HepG2 (cell line): ENCODE measurements around the gene RCOR1. TPM values are rescaled to one million over a fixed set of nuclear protein-coding genes. Genes with fewer than 3 reads are reported as not detected.

ENCODE experiments used
- GZF1 ChIP-seq: sonication (generic); formaldehyde crosslinking; IDR thresholded peaks from 2 replicates; pipeline ENCODE4 v1.5.1; 2020; ENCODE audit warnings: mild to moderate bottlenecking, missing genetic modification reagents
- HHEX ChIP-seq: IDR thresholded peaks from 2 replicates; pipeline ENCODE4 v1.6.1; 2016; ENCODE audit warnings: control low read depth
- KLF12 ChIP-seq: sonication (generic); formaldehyde crosslinking; IDR thresholded peaks from 2 replicates; pipeline ENCODE4 v1.4.0; 2020; ENCODE audit warnings: missing genetic modification reagents, borderline replicate concordance
- KLF6 ChIP-seq: IDR thresholded peaks from 2 replicates; pipeline ENCODE4 v1.8.0; 2016; ENCODE audit warnings: missing biosample characterization, missing genetic modification reagents
- LBX2 ChIP-seq: sonication (generic); formaldehyde crosslinking; IDR thresholded peaks from 2 replicates; pipeline ENCODE4 v1.5.0; 2020; ENCODE audit warnings: missing genetic modification reagents, mild to moderate bottlenecking, borderline replicate concordance
- NR2C2 ChIP-seq: sonication (generic); formaldehyde crosslinking; IDR thresholded peaks from 2 replicates; pipeline ENCODE4 v1.4.0; 2020; ENCODE audit warnings: missing genetic modification reagents, mild to moderate bottlenecking, moderate library complexity, borderline replicate concordance
- NR2F2 ChIP-seq: IDR thresholded peaks from 2 replicates; pipeline ENCODE4 v1.6.1; 2012; ENCODE audit warnings: low read depth, inconsistent platforms, borderline replicate concordance
- PPARG ChIP-seq: conservative IDR thresholded peaks from 2 replicates; pipeline ENCODE4 v1.6.1; 2016; ENCODE audit warnings: missing biosample characterization, missing genetic modification reagents
- RERE ChIP-seq: IDR thresholded peaks from 2 replicates; pipeline ENCODE4 v1.6.1; 2016; ENCODE audit warnings: low read depth, missing genetic modification reagents, missing compliant biosample characterization
- TBX3 ChIP-seq: fragments of 450-650 bp; IDR thresholded peaks from 2 replicates; pipeline ENCODE4 v1.6.1; 2017; ENCODE audit warnings: antibody characterized with exemption, mild to moderate bottlenecking, inconsistent platforms, borderline replicate concordance
- TIGD3 ChIP-seq: sonication (generic); formaldehyde crosslinking; IDR thresholded peaks from 2 replicates; pipeline ENCODE4 v1.5.1; 2020; ENCODE audit warnings: mild to moderate bottlenecking, missing genetic modification reagents, borderline replicate concordance
- ZBTB26 ChIP-seq: IDR thresholded peaks from 2 replicates; pipeline ENCODE4 v1.6.1; 2016; ENCODE audit warnings: missing compliant biosample characterization, missing genetic modification reagents, borderline replicate concordance
- ZNF274 ChIP-seq: sonication (generic); formaldehyde crosslinking; IDR thresholded peaks from 2 replicates; pipeline ENCODE4 v1.5.1; 2020; ENCODE audit warnings: mild to moderate bottlenecking, missing genetic modification reagents
- ZNF292 ChIP-seq: sonication (generic); formaldehyde crosslinking; IDR thresholded peaks from 2 replicates; pipeline ENCODE4 v1.8.1; 2022; ENCODE audit warnings: mild to moderate bottlenecking, low read depth, missing genetic modification reagents, borderline replicate concordance
- ZNF644 ChIP-seq: IDR thresholded peaks from 2 replicates; pipeline ENCODE4 v1.6.1; 2016; ENCODE audit warnings: low read depth
- ZNF678 ChIP-seq: sonication (generic); formaldehyde crosslinking; IDR thresholded peaks from 2 replicates; pipeline ENCODE4 v1.4.0; 2020; ENCODE audit warnings: mild to moderate bottlenecking, missing genetic modification reagents
- ZNF766 ChIP-seq: sonication (generic); formaldehyde crosslinking; IDR thresholded peaks from 2 replicates; pipeline ENCODE4 v1.5.0; 2020; ENCODE audit warnings: missing genetic modification reagents, borderline replicate concordance
- ZNF800 ChIP-seq: sonication (generic); formaldehyde crosslinking; IDR thresholded peaks from 2 replicates; pipeline ENCODE4 v1.4.0; 2020; ENCODE audit warnings: missing genetic modification reagents
- polyA plus RNA-seq, 8 experiments: library from polyadenylated mRNA; depleted of rRNA in 3 of 8; stranded (reverse) in 7 of 8; unstranded in 1 of 8; fragments of >200 nt; fragmentation: Illumina TruSeq in 4 of 8; extraction: Trizol in 4 of 8; gene quantifications; 2 replicates each; pipeline versions ENCODE4 v1.2.1 to v1.2.3, GENCODE V29; 2011 to 2016; ENCODE audit warnings: low read depth in 4 of 8, missing spikeins in 1 of 8, mixed read lengths in 1 of 8; ENCODE audit not compliant: insufficient read depth in 1 of 8
- total RNA-seq, 5 experiments: library from RNA; depleted of rRNA; stranded (reverse); fragments of >200 nt; fragmentation: Illumina TruSeq; extraction: Trizol; gene quantifications; 2 replicates each; pipeline ENCODE4 v1.2.3, GENCODE V29; 2016; ENCODE audit warnings: low read depth in 1 of 5

RCOR1 gene
- total and polyA plus RNA-seq, 2 of the 13 experiments (the other 11 are each of a cell fraction or from before 2014, with no cell fraction given): 10.2 to 11.1 TPM

GRCh38 chr14:102584871-102585869 is 7.3 kb upstream of the RCOR1 start (continued):
- TF ChIP-seq ZNF800 (CRISPR knock-in tag) (no peak), PPARG (no peak), KLF12 (CRISPR knock-in tag) (no peak), KLF6 (no peak), HHEX (CRISPR knock-in tag) (no peak), NR2C2 (CRISPR knock-in tag) (no peak), LBX2 (CRISPR knock-in tag) (no peak), ZNF274 (CRISPR knock-in tag) (peak; percentile 69; the same call in 1 of the 2 replicates), ZNF644 (no peak), TBX3 (no peak), GZF1 (CRISPR knock-in tag) (peak; percentile 78), TIGD3 (CRISPR knock-in tag) (no peak), ZNF678 (no peak), RERE (CRISPR knock-in tag) (no peak), ZNF766 (CRISPR knock-in tag) (no peak), ZBTB26 (CRISPR knock-in tag) (no peak), NR2F2 (no peak), ZNF292 (CRISPR knock-in tag) (peak; percentile 69; the same call in 1 of the 2 replicates)
